Activated CD8-positive, alpha-beta memory T cell treated with anti-CD3 and anti-CD28 coated beads, Interleukin-2, amount 50 U/mL, for 1 hour (primary cell): ENCODE results near the gene NOMO2.
"Not testable (repeated sequence)": the region's sequence is repeated elsewhere in the genome, so short reads cannot be mapped to it uniquely, and the experiment has no call there.

Experiments
- DNase-seq: peaks from one replicate; pipeline ENCODE4 v3.0.0-alpha.2; 2020; ENCODE audit errors: extremely low read depth

NOMO2 gene

GRCh38 chr16:18518536-18519283 is 43.2 kb downstream of the NOMO2 start:
- not testable (repeated sequence) for DNase-seq

DNA sequence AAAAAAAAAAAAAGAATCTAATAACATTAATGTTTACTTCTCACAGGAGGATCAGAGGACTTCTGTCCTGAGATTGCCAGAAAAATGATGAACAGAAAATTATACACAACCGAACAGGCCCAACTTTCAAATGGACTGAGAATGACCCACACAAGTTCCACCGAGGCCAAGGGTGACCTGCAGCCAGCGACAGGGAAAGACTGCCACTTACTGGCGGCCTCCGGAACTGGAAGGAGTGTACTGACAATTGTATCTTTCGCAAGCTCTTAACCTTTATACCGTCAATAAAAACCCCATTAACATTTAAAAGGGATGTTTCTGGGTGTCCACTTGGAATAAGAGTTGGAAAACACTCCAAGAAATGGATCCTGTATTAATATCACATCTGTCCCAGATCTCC is 63.5 kb downstream of the NOMO2 start:
- not testable (repeated sequence) for DNase-seq

GRCh38 chr16:18497032-18497431 is 64.9 kb downstream of the NOMO2 start:
- not testable (repeated sequence) for DNase-seq

GRCh38 chr16:18492118-18492897 is 69.6 kb downstream of the NOMO2 start:
- not testable (repeated sequence) for DNase-seq

- DNase-seq = not testable (repeated sequence)
These were observed 125.9 kb downstream of the NOMO2 start for GRCh38 chr16:18436025-18436424.

DNA sequence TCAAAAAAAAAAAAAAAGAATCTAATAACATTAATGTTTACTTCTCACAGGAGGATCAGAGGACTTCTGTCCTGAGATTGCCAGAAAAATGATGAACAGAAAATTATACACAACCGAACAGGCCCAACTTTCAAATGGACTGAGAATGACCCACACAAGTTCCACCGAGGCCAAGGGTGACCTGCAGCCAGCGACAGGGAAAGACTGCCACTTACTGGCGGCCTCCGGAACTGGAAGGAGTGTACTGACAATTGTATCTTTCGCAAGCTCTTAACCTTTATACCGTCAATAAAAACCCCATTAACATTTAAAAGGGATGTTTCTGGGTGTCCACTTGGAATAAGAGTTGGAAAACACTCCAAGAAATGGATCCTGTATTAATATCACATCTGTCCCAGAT is 146.1 kb downstream of the NOMO2 start:
- DNase-seq = not testable (repeated sequence)

DNA sequence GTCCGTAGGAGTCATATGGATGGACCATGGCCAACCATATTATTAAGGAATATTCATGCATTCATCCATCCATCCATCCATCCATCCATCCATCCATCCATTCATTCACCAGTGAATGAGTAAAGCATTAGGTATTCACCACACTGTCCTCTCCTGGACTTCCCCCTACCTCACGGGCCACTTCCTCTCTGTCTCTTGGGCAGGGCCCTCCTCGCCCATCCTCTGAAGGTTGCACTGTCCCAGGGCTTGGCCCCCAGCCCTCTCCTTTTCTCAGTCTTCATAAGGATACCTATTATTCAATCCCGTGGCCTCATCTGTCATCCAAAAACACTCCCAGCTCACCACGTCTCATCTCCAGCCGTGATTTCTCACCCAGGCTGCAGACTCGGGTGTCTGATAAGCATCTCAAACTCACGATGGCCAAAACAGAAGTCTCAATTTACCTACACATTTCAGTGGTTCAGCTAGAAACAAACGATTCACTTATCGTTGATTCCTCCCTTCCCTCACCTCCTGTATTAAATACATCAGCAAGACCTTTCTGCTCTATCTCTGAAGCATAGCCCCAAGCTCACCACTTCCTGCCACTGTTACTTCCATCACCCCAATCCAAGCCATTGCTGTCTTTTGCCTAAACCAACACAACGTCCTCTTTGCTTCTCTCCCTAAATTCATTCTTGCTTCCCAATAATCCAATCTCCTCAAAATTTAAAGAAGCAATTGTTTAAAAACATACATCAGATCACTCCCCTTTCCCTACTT is 152.2 kb downstream of the NOMO2 start:
- not testable (repeated sequence) for DNase-seq

DNA sequence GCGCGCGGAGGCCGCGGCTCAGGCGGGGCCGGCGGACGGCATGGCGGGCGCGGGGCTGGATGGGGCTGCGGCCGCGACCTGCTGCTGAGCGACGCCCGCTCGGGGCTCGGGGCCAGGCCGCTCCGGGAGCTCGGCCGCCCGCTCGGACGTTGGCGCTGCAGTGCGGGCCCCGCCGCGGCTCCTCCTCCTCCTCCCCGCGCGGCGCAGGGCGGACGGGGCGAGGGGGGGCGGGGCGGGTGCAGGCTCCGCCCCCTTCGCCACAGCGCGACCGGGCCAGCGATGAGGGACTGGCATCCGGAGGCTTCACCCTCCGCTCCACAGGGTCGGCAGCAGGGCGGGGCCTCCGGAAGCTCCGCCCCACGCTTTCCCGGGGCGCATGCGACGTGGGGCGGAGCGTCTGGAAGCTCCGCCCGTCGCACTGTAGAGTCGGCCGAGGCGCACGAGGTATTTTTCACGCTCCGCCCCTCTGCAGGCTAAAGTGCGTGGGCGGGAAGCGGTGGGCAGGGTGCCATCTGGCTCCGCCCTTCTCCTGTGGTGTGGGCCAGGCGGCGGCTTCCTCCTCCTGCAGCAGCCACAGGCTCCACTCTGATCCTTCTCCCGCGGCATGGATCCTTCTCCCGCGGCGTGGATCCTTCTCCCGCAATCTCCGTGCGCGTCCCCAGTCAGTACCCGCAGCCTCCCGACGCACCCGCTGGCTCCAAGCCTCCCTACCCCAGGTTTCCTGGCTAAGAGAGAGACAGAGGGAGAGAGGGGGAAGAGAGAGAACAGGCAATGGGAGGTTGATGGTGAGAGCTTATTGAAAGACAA is 159.8 kb downstream of the NOMO2 start:
- DNase-seq = not testable (repeated sequence)

DNA sequence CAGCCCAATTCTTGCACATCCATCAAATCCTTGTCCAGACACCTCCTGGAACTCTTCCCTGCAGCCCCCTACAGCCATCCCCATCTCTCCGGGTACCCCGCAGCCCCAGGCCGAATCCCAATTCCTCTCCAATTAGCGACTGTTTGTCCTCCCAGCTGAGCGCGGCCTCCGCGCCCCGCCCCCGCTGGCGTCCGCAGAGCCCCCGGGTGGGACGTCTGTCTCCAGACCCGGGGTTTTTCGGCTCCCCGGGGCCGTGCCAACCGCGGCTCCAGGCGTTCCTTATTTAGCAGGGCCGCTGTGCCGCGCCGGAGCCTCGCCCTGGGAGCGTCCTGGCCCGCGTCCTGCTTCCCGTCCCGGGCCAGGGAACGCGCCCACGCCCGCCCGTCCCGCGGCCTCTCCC is 160.7 kb downstream of the NOMO2 start:
- DNase-seq = not testable (repeated sequence)

DNA sequence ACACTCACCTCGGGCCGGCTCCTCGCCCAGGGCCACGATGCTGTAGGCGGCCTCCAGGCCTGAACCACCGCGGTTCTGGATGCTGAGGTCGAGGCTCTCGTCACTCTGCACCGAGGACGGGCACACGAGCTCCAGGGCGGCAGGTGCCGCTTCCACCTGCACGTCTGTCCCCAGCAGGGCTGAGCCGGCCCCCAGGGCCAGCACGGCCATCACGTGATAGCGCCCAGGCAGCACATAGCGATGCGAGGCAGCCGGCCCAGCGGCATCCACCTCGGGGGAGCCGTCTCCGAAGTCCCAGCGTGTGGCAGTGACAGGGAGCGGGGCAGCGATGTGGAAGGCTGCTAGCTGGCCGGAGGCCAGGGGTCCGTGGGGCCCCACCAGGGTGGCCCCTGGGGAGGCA is 167.5 kb downstream of the NOMO2 start:
- not testable (repeated sequence) for DNase-seq

GRCh38 chr16:18387767-18388166 is 174.1 kb downstream of the NOMO2 start:
- DNase-seq = not testable (repeated sequence)

DNA sequence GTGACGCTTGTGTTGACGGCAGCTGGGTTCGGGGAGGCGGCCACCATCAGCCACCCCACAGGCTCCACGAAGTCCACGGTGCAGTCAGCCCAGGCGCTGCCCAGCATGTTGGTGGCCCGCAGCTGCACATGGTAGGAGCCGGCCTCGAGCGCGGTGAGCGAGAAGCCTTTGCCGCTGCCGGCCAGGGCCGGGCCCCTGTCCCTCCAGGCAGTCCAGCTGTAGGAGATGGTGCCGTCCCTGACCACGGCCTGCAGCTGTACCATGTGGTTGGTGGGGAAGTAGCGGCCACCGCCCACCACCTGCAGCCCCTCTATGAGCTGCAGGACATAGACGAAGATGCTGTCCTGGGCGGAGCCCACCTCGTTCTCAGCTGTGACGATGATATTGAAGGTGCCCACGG is 175.4 kb downstream of the NOMO2 start:
- DNase-seq = not testable (repeated sequence)

GRCh38 chr16:18385285-18385684 is 176.6 kb downstream of the NOMO2 start:
- not testable (repeated sequence) for DNase-seq

GRCh38 chr16:18384869-18385268 is 177.0 kb downstream of the NOMO2 start:
- DNase-seq = not testable (repeated sequence)

- not testable (repeated sequence) for DNase-seq
These were observed 177.7 kb downstream of the NOMO2 start for GRCh38 chr16:18384098-18384636.

- not testable (repeated sequence) for DNase-seq
These were observed 179.2 kb downstream of the NOMO2 start for GRCh38 chr16:18382696-18383095.
